ENCODE measurements around the gene BLVRB. TPM values are rescaled to one million over a fixed set of nuclear protein-coding genes. Genes with fewer than 3 reads are reported as not detected.
"Not testable (repeated sequence)": the region's sequence is repeated elsewhere in the genome, so short reads cannot be mapped to it uniquely, and the experiment has no call there.

BLVRB gene
- total RNA-seq, 1 donor from 2014 or later = 81.6 TPM

DNA sequence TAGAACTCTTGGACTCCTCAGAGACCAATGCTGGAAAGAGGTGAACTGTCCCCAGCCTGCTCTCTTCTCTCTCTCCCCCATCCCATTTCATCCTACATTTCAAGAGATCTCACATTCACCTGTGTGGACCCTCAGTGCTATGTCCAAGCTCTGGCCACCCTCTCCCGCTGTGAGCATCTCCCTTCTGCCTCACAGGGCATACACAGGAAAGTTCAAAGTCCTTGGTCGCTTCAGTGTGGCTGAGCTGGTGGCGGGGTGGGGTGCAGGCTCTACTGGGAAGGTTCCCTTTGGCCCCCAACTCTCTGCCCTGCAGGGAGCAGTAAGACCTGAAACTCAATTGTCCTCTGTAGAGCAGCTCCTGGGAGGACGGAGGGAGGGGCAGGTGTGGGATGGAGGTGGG lies 28.2 kb upstream of the BLVRB start:
- no peak for DNase-seq (ENCODE audit: low spot score)
- intact Hi-C loops (cut with DNase I) = no loop called here

GRCh38 chr19:40492274-40492673 lies 26.7 kb upstream of the BLVRB start:
- intact Hi-C loops (cut with DNase I) = no loop called here
- DNase-seq (ENCODE audit: low spot score) = no peak

GRCh38 chr19:40489882-40490230 lies 24.3 kb upstream of the BLVRB start:
- DNase-seq (ENCODE audit: low spot score) = no peak
- intact Hi-C loops (cut with DNase I) = no loop called here

DNA sequence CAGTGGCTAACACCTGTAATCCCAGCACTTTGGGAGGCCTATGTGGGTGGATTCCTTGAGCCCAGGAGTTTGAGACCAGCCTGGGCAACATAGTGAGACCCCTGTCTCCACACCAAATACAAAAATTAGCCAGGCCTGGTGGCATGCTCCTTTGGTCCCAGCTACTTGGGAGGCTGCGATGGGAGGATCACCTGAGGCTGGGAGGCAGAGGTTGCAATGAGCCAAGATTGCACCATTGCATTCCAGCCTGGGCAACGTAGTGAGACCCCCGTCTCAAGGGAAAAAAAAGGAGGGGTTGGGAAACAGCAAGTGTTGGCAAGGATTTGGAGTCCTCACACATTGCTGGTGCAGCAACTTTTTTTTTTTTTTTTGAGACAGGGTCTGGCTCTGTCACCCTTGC lies 20.5 kb upstream of the BLVRB start:
- no peak for DNase-seq (ENCODE audit: low spot score)
- intact Hi-C loops (cut with DNase I) = no loop called here

DNA sequence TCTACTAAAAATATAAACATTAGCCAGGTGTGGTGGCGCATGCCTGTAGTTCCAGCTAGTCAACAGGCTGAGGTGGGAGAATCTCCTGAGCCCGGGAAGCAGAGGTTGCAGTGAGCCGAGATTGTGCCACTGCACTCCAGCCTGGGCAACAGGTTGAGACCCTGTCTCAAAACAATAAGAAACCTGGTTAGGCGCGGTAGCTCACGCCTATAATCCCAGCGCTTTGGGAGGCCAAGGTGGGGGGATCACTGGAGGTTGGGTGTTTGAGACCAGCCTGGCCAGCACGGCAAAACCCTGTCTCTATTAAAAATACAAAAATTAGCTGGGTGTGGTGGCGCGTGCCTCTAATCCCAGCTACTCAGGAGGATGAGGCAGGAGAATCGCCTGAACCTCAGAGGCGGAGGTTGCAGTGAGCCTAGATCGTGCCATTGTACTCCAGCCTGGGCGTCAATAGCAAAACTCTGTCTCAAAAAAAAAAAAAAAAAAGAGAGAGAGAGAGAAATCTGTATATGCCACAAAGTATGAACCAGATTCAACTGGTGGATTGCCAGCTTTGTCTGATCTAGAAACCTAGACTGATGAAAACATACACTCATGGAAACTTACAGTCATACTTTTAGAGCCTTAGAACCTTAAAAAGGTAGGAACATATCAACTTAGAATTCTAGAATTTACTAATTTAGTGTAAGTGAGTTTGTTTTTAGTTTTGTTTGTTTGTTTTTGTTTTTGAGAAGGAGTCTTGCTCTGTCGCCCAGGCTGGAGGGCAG lies 10.5 kb upstream of the BLVRB start:
- intact Hi-C loops (cut with DNase I); DNase-seq (ENCODE audit: low spot score): not testable (repeated sequence)

DNA sequence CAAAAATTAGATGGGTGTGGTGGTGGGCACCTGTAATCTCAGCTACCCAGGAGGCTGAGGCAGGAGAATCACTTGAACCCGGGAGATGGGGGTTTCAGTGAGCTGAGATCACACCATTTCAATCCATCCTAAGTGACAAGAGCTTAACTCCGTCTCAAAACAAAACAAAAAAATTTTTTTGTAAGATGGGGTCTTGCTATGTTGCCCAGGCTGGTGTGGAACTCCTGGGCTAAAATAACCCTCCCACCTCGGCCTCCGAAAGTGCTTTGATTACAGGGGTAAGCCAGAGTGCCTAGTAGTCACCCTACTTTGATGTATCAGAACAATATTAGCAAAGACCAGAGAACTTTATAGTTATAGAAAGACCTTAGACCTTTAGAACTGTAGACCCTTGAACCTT lies 9.2 kb upstream of the BLVRB start:
- no peak for DNase-seq (ENCODE audit: low spot score)
- intact Hi-C loops (cut with DNase I) = no loop called here

- intact Hi-C loops (cut with DNase I) = no loop called here
- DNase-seq (ENCODE audit: low spot score) = no peak
Observed at GRCh38 chr19:40472516-40472915, 7.0 kb upstream of the BLVRB start.

DNA sequence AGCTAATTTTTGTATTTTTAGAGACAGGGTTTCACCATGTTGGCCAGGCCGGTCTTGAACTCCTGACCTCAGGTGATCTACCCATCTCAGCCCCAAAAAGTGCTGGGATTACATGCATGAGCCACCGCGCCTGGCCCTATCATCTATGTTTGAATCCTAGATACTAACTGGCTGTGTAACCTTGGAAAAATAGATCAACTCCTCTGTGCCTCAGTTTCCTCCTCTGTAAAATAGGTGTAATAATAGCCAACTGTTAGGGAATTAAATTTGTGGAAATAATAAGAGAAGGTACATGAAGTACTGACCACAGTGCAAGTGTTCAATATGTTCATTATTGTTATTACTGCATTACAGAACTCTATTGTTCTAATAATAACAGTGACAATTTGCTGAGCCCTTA lies 5.6 kb upstream of the BLVRB start:
- DNase-seq (ENCODE audit: low spot score) = no peak
- intact Hi-C loops (cut with DNase I) = no loop called here

GRCh38 chr19:40469011-40469410 lies 3.5 kb upstream of the BLVRB start:
- intact Hi-C loops (cut with DNase I) = loop anchor here (5.0 kb wide), 1 partner anchor 133 kb away; the partner anchor contains the start of gene LTBP4
- DNase-seq (ENCODE audit: low spot score) = no peak

DNA sequence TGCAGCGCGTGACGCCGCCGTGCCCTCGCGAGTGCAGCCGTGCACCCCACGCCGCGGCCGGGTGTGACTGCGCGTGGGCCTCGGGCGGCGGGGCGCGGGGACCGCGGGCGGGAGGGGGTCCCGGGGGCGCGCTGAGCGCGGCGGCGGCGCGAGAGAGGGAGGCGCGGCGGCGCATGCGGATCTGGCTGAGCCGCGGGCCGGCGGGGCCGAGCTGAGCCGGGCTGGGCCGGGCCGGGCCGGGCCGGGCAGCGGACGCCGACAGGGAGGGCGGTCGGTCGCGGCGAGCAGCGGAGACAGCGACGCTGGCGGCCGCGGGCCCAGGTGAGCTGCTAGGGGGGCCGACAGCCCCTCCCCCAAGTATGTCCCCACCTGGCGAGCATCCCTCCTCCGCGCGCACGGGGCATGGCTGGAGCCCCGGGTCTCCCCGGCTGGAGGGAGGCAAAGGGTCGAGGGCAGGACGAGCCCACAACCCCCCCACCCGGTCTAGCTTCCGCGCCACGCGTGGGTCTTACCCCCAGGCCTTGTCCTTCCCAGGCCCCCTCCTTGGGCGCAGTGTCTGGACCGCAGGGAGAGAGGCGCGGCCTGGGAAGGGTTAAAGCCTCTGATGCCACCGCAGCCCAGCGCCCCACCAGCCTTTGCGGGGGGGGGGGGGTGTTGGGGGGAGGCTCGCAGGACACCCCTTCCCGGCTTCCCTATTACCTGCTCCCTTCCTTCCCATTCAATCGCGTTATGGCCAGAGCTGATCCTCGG lies 1.6 kb upstream of the BLVRB start, which contains the start of gene SPTBN4:
TSS of gene SPTBN4 (plus strand) at position 17 of the 750 bp plus-strand sequence. CDS start 5,621 bp downstream, outside the sequence.
- no peak for DNase-seq (ENCODE audit: low spot score)
- intact Hi-C loops (cut with DNase I) = loop anchor here (2.0 to 5.0 kb wide), 2 partner anchors 62 to 135 kb away; partner anchors contain the start of gene LTBP4

DNA sequence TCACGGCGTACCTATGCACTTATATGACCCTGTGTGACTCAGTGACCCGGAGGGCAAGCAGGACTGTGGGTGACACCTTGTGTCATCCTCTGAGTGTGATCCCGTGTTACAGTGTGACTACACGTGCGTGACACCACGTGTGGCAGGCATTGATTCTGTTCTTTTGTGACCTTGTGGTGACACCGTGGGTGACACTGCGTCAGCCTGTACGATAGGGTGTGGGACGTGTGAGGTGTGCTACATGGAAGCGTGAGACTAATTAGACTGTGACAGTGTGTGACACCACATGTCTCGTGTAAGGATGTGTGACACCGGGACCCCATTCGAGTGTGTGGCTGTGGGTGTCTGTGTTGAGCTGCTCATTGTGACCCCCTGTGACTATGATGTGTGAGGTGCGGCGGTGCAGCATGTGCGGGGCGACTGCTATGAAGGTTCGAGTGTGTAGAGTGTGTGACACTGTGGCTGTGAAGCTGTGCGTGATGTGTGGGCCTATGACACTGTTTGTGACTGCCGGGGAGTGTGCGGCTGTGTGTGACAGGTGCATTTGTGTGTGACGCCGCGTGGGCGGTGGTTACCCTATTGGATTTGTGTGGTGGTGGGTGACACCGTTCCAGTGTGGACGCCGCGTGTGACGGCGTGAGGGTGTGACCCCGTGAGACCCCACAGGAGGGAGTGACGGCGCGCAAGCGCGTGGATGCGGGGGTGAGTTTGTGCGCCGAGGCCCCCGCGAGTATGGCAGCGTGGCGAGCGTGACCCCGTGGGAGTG lies 857 bp upstream of the BLVRB start:
- intact Hi-C loops (cut with DNase I) = loop anchor here (2.0 to 5.0 kb wide), 2 partner anchors 62 to 136 kb away; partner anchors contain the start of gene LTBP4
- no peak for DNase-seq (ENCODE audit: low spot score)

GRCh38 chr19:40465025-40465556 lies 454 bp downstream of the BLVRB start:
- no peak for DNase-seq (ENCODE audit: low spot score)
- intact Hi-C loops (cut with DNase I) = loop anchor here (2.0 to 5.0 kb wide), 2 partner anchors 44 to 137 kb away; partner anchors contain the start of gene LTBP4

DNA sequence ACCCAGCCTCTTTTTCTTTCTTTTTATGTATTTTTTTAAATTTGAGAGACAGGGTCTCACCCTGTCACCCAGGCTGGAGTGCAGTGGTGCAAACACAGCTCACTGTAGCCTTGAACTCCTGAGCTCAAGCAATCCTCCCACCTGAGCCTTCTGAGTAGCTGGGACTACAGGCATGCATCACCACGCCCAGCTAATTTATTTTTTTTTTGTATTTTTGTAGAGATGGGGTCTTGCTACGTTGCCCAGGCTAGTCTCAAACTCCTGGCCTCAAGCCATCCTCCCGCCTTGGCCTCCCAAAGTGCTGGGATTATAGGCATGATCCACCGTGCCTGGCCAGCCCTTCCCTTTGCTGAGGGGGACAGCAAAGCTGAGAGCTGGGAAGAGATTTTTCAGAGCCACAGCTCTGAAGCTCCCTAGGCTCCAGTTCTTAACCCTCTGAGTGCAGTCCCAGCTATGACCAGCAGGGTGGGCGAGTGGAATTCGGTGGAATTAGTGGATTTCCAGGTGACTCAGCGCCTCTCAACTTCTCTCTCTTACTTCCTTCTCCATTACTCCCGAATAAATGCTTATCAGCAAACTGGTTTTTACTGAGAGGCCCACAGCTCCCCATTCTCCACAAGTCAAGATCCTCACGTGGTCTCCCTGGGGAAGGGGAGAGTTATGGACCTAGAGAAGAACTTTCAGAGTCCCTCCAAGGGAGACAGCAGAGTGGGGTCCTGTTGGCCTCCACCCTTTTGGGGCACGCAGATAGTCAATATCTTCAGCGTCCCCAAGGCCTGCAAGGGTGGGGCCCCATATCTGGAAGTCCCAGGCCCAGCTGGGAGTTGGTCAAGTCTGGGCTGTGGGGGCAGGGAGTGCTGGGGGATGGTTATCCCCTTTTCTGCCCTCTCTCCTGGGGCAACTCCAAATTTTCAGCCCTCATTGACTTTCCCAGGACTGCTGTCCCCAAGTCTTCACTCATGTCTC lies 1.2 kb downstream of the BLVRB start:
- peak; percentile 86 for DNase-seq (ENCODE audit: low spot score)
- intact Hi-C loops (cut with DNase I) = loop anchor here (2.0 to 5.0 kb wide), 2 partner anchors 44 to 138 kb away; partner anchors contain the start of gene LTBP4

- intact Hi-C loops (cut with DNase I) = loop anchor here (2.0 kb wide), 1 partner anchor 43 kb away; no protein-coding TSS in a partner anchor
Observed at GRCh38 chr19:40463587-40464037, 1.9 kb downstream of the BLVRB start.

DNA sequence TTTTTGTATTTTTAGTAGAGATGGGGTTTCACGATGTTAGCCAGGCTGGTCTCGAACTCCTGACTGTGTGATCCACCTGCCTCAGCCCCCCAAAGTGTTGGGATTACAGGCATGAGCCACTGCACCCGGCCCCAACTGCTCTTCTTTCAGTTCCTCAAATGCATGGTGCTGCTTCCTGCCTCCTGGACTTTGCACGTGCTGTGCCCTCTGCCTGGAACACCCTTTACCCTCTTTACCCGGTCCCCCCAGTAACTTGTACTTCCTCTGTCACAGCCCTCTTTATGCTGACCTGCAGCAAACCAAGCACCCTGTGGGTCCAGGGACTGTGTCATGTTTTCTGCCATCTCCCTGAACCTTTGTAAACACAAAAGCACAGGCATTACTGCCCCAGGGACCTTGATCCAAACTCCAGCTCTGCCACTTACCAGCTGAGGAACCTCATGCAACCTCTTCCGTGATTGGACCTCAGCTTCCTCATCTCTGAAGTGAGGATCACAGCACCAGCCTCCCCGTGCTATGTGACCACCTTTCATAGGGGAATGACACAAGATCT lies 3.8 kb downstream of the BLVRB start:
- intact Hi-C loops (cut with DNase I) = no loop called here
- no peak for DNase-seq (ENCODE audit: low spot score)

More at GRCh38 chr19:40463587-40464037, 1.9 kb downstream of the BLVRB start:
- DNase-seq (ENCODE audit: low spot score) = not testable (repeated sequence)

DNA sequence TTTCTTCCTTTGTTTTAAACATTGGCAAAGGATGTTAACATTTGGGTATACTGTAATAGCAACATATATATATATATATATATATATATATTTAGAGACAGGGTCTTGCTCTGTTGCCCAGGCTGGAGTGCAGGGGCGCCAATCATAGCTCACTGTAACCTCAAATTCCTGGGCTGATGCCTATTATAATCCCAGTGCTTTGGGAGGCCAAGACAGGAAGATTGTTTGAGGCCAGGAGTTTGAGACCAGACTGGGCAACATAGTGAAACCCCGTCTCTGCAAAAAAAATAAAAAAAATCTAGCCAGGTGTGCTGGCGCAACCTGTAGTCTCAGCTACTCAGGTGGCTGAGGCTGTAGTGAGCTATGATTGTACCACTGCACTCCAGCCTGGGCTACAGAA lies 5.4 kb downstream of the BLVRB start:
- DNase-seq (ENCODE audit: low spot score) = no peak
- intact Hi-C loops (cut with DNase I) = no loop called here

DNA sequence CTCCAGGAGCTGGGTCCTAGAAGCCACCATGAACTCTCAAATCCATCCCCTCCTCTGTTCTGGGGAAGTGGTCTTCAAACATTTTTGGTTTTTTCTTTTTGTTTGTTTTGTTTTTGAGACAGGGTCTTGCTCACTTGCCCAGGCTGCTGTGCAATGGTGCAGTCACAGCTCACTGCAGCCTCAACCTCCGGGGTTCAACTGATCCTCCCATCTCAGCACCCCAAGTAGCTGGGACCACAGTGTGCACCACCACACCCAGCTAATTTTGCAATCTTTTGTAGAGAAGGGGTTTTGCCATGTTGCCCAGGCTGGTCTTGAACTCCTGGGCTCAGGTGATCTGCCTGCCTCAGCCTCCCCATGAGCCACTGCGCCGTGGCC lies 7.0 kb downstream of the BLVRB start:
- no peak for DNase-seq (ENCODE audit: low spot score)
- intact Hi-C loops (cut with DNase I) = no loop called here

GRCh38 chr19:40457953-40458596 lies 7.5 kb downstream of the BLVRB start:
- intact Hi-C loops (cut with DNase I) = no loop called here
- DNase-seq (ENCODE audit: low spot score) = no peak

All from cardiac septum (tissue), 1 donor.